ENCODE measurements around the gene KLRK1. TPM values are rescaled to one million over a fixed set of nuclear protein-coding genes. Genes with fewer than 3 reads are reported as not detected.

Gene KLRK1
- not detected for total RNA-seq

DNA sequence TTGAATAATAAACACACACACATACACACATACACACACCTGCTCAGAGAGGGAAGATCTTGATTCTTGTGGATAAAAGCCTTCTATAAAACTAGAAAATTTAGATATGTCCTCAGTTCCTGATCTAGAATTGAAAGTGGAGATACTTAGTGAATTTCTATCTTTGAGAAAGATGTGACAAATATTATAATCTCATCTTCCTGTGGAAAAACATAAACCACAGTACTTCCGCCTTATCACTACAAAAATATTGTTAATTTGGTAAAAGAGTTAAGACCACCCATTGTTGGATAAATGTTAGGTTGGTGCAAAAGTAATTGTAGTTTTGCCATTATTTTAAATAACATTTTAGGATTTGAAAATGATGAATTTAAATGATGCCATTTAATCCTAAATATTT is at the start of gene KLRK1:
KLRK1 (minus strand) TSS at position 138 of the 400 bp plus-strand sequence. CDS start 1,231 bp downstream, outside the sequence.

DNA sequence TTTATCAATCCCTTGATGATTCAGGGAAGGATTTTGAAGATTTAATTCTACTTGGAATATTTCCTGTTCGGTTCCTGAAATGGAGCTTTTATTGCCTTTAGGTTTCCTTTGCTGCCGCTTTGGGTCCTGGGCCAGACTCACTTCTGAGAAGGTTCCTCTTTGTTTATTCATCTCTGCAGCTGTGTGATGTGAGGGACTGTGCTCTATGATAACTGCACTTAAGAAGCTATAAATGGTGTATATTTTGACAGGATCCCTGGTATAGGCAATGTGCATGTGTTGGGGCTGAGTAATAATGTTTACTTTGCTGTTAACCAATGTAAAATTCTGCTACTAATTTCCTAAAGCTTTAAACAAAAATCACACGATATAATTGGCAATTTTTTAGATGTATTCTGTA is 46.0 kb upstream of the KLRK1 start, which contains the start of gene KLRC2:
KLRC2 (minus strand) TSS at position 195 of the 400 bp plus-strand sequence; CDS start at position 171, 24 bp downstream.

DNA sequence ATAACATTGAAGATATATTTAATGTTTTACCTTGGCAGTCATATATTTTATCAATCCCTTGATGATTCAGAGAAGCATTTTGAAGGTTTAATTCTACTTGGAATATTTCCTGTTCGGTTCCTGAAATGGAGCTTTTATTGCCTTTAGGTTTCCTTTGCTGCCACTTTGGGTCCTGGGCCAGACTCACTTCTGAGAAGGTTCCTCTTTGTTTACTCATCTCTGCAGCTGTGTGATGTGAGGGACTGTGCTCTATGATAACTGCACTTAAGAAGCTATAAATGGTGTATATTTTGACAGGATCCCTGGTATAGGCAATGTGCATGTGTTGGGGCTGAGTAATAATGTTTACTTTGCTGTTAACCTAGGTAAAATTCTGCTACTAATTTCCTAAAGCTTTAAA is 30.5 kb upstream of the KLRK1 start, which contains the start of gene KLRC3:
KLRC3 (minus strand) TSS at position 262 of the 400 bp plus-strand sequence; CDS start at position 217, 45 bp downstream.

DNA sequence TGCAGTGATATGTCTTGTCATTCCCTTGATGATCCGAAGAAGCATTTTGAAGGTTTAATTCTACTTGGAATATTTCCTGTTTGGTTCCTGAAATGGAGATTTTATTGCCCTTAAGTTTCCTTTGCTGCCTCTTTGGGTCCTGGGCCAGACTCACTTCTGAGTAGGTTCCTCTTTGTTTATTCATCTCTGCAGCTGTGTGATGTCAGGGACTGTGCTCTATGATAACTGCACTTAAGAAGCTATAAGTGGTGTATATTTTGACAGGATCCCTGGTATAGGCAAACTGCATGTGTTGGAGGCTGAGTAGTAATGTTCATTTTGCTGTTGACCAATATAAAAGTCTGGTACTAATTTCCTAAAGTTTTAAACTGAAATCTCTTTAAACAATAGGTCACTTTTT is 19.6 kb upstream of the KLRK1 start, which contains the start of gene KLRC4:
KLRC4 (minus strand) TSS at position 366 of the 400 bp plus-strand sequence; CDS start at position 184, 182 bp downstream.

Other genes with a start within 250 kb of the KLRK1 start
- gene OLR1, start 217.9 kb downstream of the KLRK1 start, total RNA-seq, result not detected
- gene TMEM52B, start 211.0 kb downstream of the KLRK1 start, total RNA-seq, result not detected
- 10 to 100 TPM; 25.0 to 37.2 TPM for gene GABARAPL1, start 177.2 kb downstream of the KLRK1 start, total RNA-seq
- under 1 TPM in 1 of 2 donors, not detected in 1; under 0.01 TPM for gene KLRD1, start 82.2 kb downstream of the KLRK1 start, total RNA-seq
- gene KLRC4, start 19.7 kb upstream of the KLRK1 start, total RNA-seq, result not detected
- under 1 TPM in 1 of 2 donors, not detected in 1; 0.33 TPM for gene KLRC3, start 30.6 kb upstream of the KLRK1 start, total RNA-seq
- gene KLRC2, start 46.0 kb upstream of the KLRK1 start, total RNA-seq, result not detected
- gene KLRC1, start 63.3 kb upstream of the KLRK1 start, total RNA-seq, result not detected
- gene EIF2S3B, start 115.8 kb upstream of the KLRK1 start, total RNA-seq, result 1 to 10 TPM in 1 of 2 donors, under 1 TPM in 1; 0.69 to 1.3 TPM
- gene MAGOHB, start 223.6 kb upstream of the KLRK1 start, total RNA-seq, result 10 to 100 TPM; 13.4 to 24.6 TPM